CD4-positive, alpha-beta T cell (primary cell): ENCODE results near the gene TNFRSF17. TPM values are rescaled to one million over a fixed set of nuclear protein-coding genes. Genes with fewer than 3 reads are reported as not detected.

ENCODE experiments used
- ATAC-seq: fragments of 200-7000 bp; cut with Tn5 transposase; one replicate; pipeline ENCODE4 v1.10.0; 2022; ENCODE audit warnings: mild to moderate bottlenecking; ENCODE audit not compliant: poor library complexity
- CTCF ChIA-PET: fragments of 350-600 bp; sonication (Branson Sonifier 250); formaldehyde crosslinking; loops from one replicate; lab custom pipeline; 2021; ENCODE audit warnings: antibody characterized with exemption, inconsistent platforms; lab: Charles Lee
- POLR2A ChIA-PET: fragments of 350-600 bp; sonication (Branson Sonifier 250); formaldehyde crosslinking; loops from one replicate; lab custom pipeline; 2021; ENCODE audit warnings: antibody characterized with exemption, inconsistent platforms; lab: Charles Lee
- DNase-seq, 14 experiments: peaks; one replicate each; pipeline ENCODE4 v3.0.0-alpha.2; 2013 to 2020; ENCODE audit warnings: mixed read lengths in 2 of 14
- H3K27ac ChIP-seq, 2 donors: one replicate each; pipeline versions ENCODE4 v1.5.1 to v1.7.0; 2013; ENCODE audit warnings: low read length in 2 of 2, low read depth in 1 of 2, mild to moderate bottlenecking in 1 of 2
- H3K27me3 ChIP-seq, 2 experiments: 1 replicate in 1 of 2; 2 replicates in 1 of 2; pipeline versions ENCODE4 v1.6.1 to v1.7.0; 2013; ENCODE audit warnings: low read length in 2 of 2, control low read depth in 1 of 2, mild to moderate bottlenecking in 1 of 2, moderate library complexity in 1 of 2; ENCODE audit not compliant: insufficient read depth in 2 of 2, control insufficient read depth in 1 of 2
- H3K36me3 ChIP-seq: one replicate; pipeline ENCODE4 v1.6.1; 2013; ENCODE audit warnings: low read length, control low read depth; ENCODE audit not compliant: insufficient read depth
- H3K4me1 ChIP-seq: one replicate; pipeline ENCODE4 v1.6.1; 2013; ENCODE audit warnings: low read length, control low read depth; ENCODE audit not compliant: insufficient read depth
- H3K4me3 ChIP-seq: one replicate; pipeline ENCODE4 v1.5.1; 2013; ENCODE audit warnings: mild to moderate bottlenecking, low read length, moderate library complexity
- H3K9me3 ChIP-seq, 2 experiments: 1 replicate in 1 of 2; 2 replicates in 1 of 2; pipeline versions ENCODE4 v1.6.1 to v1.7.0; 2013; ENCODE audit warnings: low read length in 2 of 2, mild to moderate bottlenecking in 2 of 2, control low read depth in 1 of 2, moderate library complexity in 1 of 2; ENCODE audit not compliant: control insufficient read depth in 1 of 2, insufficient read depth in 1 of 2
- H3K27ac Mint-ChIP-seq: one replicate; pipeline ENCODE4 v1.8.0; 2020; ENCODE audit warnings: mixed read lengths
- H3K27me3 Mint-ChIP-seq: one replicate; pipeline ENCODE4 v1.8.0; 2021; ENCODE audit warnings: mixed read lengths
- H3K36me3 Mint-ChIP-seq: one replicate; pipeline ENCODE4 v1.8.0; 2021; ENCODE audit warnings: low read depth, mixed read lengths
- H3K4me1 Mint-ChIP-seq: one replicate; pipeline ENCODE4 v1.8.0; 2021; ENCODE audit warnings: low read depth, mixed read lengths
- H3K4me3 Mint-ChIP-seq: one replicate; pipeline ENCODE4 v1.8.0; 2020; ENCODE audit warnings: mild to moderate bottlenecking, mixed read lengths
- H3K9me3 Mint-ChIP-seq: one replicate; pipeline ENCODE4 v1.8.0; 2020; ENCODE audit warnings: mixed read lengths
- intact Hi-C, 2 experiments: fragments of 100-400 bp; cut with DNase I in 1 of 2; cut with micrococcal nuclease in 1 of 2; formaldehyde crosslinking; loops; one replicate each; pipeline versions ENCODE4 v1.15.1 to v1.9.0; 2023 to 2025; cut with DNase I, micrococcal nuclease
- total RNA-seq, 174 experiments: library from RNA in 2 of 174; stranded (reverse) in 2 of 174; gene quantifications; one replicate each; pipeline ENCODE4 v1.2.3 and lab custom pipeline; 2021 to 2026
- TF ChIP-seq, protein P1 (sequence below): fragments of 200-600 bp; IDR thresholded peaks from one replicate; pipeline ENCODE4 v1.8.0; 2022; ENCODE audit warnings: antibody characterized with exemption, mild to moderate bottlenecking

The TNFRSF17 gene
- total RNA-seq, 2 experiments from 2014 or later = not detected

DNA sequence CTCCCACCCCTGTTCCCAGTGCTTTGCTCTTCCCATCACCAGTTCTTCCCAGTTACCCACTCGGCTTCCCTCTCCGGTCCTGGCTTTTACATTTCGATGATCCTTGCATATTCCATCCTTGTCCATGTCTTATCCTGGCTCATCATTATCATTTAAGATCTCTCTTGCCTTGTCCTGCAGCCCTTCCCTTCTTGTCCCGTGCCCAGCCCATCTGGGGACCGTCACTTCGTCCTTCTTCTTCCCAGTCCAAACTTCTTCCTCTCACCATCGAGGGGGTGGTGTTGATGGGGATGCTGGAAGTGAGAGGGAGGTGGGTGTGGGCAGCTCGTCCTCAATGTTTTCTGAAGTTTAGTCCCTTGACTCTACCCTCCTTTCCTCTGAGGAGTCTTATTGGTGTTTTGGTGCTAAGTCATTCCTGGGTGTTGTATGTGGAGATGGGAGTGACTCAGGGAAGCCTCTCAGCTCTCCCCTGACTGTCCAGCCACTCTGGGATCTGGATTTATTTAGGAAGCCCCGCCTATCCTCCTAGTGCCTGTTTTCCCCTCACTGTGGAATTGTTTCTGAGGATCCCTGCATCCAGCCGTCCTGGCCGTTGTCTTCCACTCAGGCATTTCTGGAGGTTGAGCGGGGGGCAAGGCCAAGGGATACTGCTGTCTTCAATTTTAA, 12.5 kb downstream of the TNFRSF17 start:
- peaks cover 40% of the 10 kb centered on the region for H3K4me1 Mint-ChIP-seq

DNA sequence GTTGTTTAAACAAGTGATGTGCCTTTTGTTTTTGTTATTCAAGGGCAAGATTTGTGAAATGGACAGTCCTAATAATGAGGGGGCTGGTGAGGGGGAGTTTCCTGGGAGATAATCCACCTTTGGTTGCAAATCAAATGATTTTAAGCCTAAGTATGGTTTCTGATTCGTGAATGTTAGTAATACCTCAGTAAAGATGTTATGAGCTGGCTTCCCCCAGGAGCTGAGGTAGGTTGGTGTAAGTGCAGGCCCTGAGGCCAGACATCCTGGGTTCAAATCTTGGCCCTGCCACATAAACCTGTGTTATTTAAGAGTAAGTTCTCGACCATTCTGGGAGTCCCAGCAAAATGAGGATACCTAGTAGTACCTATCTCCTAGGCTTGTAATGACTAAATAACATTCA, 13.1 kb downstream of the TNFRSF17 start:
- DNase-seq (no peak), ATAC-seq (no peak)
- Histone ChIP-seq H3K27me3 (no peaks in the 10 kb centered on the region), H3K36me3 (peaks cover 8% of the 10 kb centered on the region), H3K27ac (no peak overlapping the region), H3K9me3 (no peaks in the 10 kb centered on the region), H3K4me3 (no peak overlapping the region), H3K4me1 (peaks cover 25% of the 10 kb centered on the region)
- Mint-ChIP-seq H3K27me3 (no peaks in the 10 kb centered on the region), H3K4me1 (peaks cover 40% of the 10 kb centered on the region), H3K36me3 (peaks cover 22% of the 10 kb centered on the region), H3K9me3 (no peaks in the 10 kb centered on the region), H3K27ac (peak overlapping the region; percentile 81), H3K4me3 (peak overlapping the region; percentile 96)
- TF ChIP-seq, protein P1, sequence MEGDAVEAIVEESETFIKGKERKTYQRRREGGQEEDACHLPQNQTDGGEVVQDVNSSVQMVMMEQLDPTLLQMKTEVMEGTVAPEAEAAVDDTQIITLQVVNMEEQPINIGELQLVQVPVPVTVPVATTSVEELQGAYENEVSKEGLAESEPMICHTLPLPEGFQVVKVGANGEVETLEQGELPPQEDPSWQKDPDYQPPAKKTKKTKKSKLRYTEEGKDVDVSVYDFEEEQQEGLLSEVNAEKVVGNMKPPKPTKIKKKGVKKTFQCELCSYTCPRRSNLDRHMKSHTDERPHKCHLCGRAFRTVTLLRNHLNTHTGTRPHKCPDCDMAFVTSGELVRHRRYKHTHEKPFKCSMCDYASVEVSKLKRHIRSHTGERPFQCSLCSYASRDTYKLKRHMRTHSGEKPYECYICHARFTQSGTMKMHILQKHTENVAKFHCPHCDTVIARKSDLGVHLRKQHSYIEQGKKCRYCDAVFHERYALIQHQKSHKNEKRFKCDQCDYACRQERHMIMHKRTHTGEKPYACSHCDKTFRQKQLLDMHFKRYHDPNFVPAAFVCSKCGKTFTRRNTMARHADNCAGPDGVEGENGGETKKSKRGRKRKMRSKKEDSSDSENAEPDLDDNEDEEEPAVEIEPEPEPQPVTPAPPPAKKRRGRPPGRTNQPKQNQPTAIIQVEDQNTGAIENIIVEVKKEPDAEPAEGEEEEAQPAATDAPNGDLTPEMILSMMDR = no peak
- intact Hi-C loops = loop anchor here (5.0 to 10.0 kb wide), 8 partner anchors 87 to 1947 kb away; partner anchors contain the start of genes CLEC16A (in 1 of the 2), DEXI (in 1 of the 2), ERCC4 (in 1 of the 2) and RSL1D1 (in 1 of the 2)
- ChIA-PET CTCF (interaction anchor here (2.4 kb wide), 1 partner anchor 90 kb away, joined by 4 read pairs; no protein-coding TSS in a partner anchor), POLR2A (no interaction called here)

More for the DNA sequence above, 12.5 kb downstream of the TNFRSF17 start:
- H3K4me3 Mint-ChIP-seq = peak overlapping the region; percentile 96
- H3K27ac Mint-ChIP-seq = peak overlapping the region; percentile 81
- DNase-seq = peak in 2 of 14 experiments; percentile 7 to 9
- H3K4me3 ChIP-seq = peak overlapping the region; percentile 99
- H3K27ac ChIP-seq = no peak overlapping the region
- no peaks in the 10 kb centered on the region for H3K27me3 ChIP-seq
- no peaks in the 10 kb centered on the region for H3K9me3 Mint-ChIP-seq
- H3K9me3 ChIP-seq = no peaks in the 10 kb centered on the region
- ChIA-PET POLR2A (interaction anchor here (1.2 to 1.7 kb wide), 3 partner anchors 14 to 90 kb away, joined by 3 to 5 read pairs (median 4); no protein-coding TSS in a partner anchor), CTCF (interaction anchor here (1.5 to 2.4 kb wide), 2 partner anchors 62 to 90 kb away, joined by 3 to 4 read pairs; partner anchors contain the start of gene GSPT1)
- peaks cover 25% of the 10 kb centered on the region for H3K4me1 ChIP-seq
- H3K36me3 ChIP-seq = peaks cover 8% of the 10 kb centered on the region
- H3K36me3 Mint-ChIP-seq = peaks cover 25% of the 10 kb centered on the region
- no peaks in the 10 kb centered on the region for H3K27me3 Mint-ChIP-seq
- TF ChIP-seq, protein P1 = no peak
- no peak for ATAC-seq
- intact Hi-C loops = loop anchor here (2.0 to 10.0 kb wide), 10 partner anchors 87 to 1947 kb away; partner anchors contain the start of genes CLEC16A (in 1 of the 2), CPPED1 (in 1 of the 2), DEXI (in 1 of the 2) and ERCC4 (in 1 of the 2)

DNA sequence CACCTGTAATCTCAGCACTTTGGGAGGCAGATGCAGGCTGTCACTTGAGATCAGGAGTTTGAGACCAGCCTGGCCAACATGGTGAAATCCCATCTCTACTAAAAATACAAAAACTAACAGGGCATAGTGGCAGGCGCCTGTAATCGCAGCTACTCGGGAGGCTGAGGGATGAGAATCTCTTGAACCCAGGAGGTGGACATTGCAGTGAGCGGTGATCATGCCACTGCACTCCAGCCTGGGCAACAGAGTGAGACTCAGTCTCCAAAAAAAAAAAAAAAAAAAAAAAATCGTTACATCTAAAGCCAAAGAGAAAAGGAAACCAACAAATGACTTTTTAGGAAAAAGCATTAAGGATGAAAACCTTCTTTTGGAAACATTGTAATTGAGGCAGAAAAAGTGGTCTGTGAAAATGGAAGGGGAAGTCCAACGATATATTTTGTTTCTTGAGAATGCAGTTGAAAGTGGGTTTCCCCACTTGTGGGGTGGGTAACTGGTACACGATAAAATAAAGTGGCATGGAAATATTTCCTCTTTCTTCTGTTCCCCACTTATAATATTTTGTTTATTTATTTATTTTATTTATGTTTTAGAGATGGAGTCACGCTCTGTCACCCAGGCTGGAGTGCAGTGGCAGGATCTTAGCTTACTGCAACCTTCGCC, 14.1 kb downstream of the TNFRSF17 start:
- ATAC-seq (no peak), DNase-seq (no peak)
- no peaks in the 10 kb centered on the region for H3K9me3 ChIP-seq
- Mint-ChIP-seq H3K36me3 (peaks cover 17% of the 10 kb centered on the region), H3K27ac (no peak overlapping the region), H3K9me3 (no peaks in the 10 kb centered on the region), H3K4me3 (no peak overlapping the region), H3K27me3 (no peaks in the 10 kb centered on the region), H3K4me1 (peaks cover 40% of the 10 kb centered on the region)
- POLR2A ChIA-PET = no interaction called here
- no peaks in the 10 kb centered on the region for H3K27me3 ChIP-seq
- CTCF ChIA-PET = no interaction called here
- TF ChIP-seq, protein P1 = no peak
- intact Hi-C loops = loop anchor here (5.0 to 10.0 kb wide), 8 partner anchors 86 to 1946 kb away; partner anchors contain the start of genes CLEC16A (in 1 of the 2), DEXI (in 1 of the 2), ERCC4 (in 1 of the 2) and RSL1D1 (in 1 of the 2)
- H3K27ac ChIP-seq = no peak overlapping the region
- no peak overlapping the region for H3K4me3 ChIP-seq
- H3K4me1 ChIP-seq = peaks cover 25% of the 10 kb centered on the region
- peaks cover 1% of the 10 kb centered on the region for H3K36me3 ChIP-seq
